ENCODE data around the gene CTNNA1. TPM values are rescaled to one million over a fixed set of nuclear protein-coding genes. Genes with fewer than 3 reads are reported as not detected.

Gene CTNNA1
- total RNA-seq, 1 donor from 2014 or later: 359 TPM

DNA sequence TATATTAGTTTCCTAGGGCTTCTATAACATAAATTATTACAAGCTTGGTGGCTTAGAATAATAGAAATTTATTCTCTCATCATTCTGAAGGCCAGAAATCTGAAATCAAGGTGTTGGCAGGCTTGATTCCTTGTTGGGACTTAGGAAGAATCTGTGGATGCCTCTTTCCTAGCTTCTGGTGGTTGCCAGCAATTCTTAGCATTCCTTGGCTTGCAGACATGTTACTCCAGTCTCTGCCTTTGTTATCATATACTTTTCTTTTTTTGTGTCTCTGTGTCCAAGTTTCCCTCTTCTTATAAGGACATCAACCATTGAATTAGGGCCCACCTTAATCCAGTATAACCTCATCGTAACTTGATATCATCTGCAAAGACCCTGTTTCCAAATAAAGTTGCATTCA is 31.4 kb downstream of the CTNNA1 start:
- Mint-ChIP-seq H3K9me3 (ENCODE audit: unreplicated experiment) (no peaks in the 10 kb centered on the region), H3K4me1 (ENCODE audit: low read depth, unreplicated experiment) (peaks cover 23% of the 10 kb centered on the region), H3K27ac (ENCODE audit: unreplicated experiment) (peak overlapping the region; percentile 78), H3K27me3 (ENCODE audit: low read depth, unreplicated experiment) (no peaks in the 10 kb centered on the region), H3K4me3 (ENCODE audit: unreplicated experiment) (peak overlapping the region; percentile 72), H3K36me3 (ENCODE audit: low read depth, unreplicated experiment) (peaks cover 34% of the 10 kb centered on the region)
- no peak overlapping the region for H3K4me3 ChIP-seq (ENCODE audit: insufficient read depth, low read depth, low read length)
- H4K20me1 ChIP-seq (ENCODE audit: insufficient read depth, low read length): peaks cover 78% of the 10 kb centered on the region
- no peak overlapping the region for H3K9ac ChIP-seq (ENCODE audit: low read length)
- peaks cover 22% of the 10 kb centered on the region for H3K36me3 ChIP-seq (ENCODE audit: insufficient read depth, low read length)
- TF ChIP-seq EZH2 (IDR thresholded peaks at IDR 0.05; ENCODE audit: insufficient read depth, low read length): no peak
- TF ChIP-seq, protein P1, sequence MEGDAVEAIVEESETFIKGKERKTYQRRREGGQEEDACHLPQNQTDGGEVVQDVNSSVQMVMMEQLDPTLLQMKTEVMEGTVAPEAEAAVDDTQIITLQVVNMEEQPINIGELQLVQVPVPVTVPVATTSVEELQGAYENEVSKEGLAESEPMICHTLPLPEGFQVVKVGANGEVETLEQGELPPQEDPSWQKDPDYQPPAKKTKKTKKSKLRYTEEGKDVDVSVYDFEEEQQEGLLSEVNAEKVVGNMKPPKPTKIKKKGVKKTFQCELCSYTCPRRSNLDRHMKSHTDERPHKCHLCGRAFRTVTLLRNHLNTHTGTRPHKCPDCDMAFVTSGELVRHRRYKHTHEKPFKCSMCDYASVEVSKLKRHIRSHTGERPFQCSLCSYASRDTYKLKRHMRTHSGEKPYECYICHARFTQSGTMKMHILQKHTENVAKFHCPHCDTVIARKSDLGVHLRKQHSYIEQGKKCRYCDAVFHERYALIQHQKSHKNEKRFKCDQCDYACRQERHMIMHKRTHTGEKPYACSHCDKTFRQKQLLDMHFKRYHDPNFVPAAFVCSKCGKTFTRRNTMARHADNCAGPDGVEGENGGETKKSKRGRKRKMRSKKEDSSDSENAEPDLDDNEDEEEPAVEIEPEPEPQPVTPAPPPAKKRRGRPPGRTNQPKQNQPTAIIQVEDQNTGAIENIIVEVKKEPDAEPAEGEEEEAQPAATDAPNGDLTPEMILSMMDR (IDR thresholded peaks at IDR 0.05; ENCODE audit: insufficient read depth, low read depth, low read length): no peak
- H3K27ac ChIP-seq (ENCODE audit: low read depth, low read length): no peak overlapping the region
- no peaks in the 10 kb centered on the region for H3K9me3 ChIP-seq (ENCODE audit: insufficient read depth, low read depth, low read length)
- peak; percentile 67 for DNase-seq (ENCODE audit: low read depth)
- no peak overlapping the region for H2AFZ ChIP-seq (ENCODE audit: low read depth, low read length)
- FAIRE-seq: no peak
- H3K4me1 ChIP-seq (ENCODE audit: insufficient read depth, low read length): peaks cover 4% of the 10 kb centered on the region
- H3K79me2 ChIP-seq (ENCODE audit: insufficient read depth, low read length): peaks cover 97% of the 10 kb centered on the region
- no peaks in the 10 kb centered on the region for H3K27me3 ChIP-seq (ENCODE audit: insufficient read depth, low read length)
- H3K4me2 ChIP-seq (ENCODE audit: low read length): no peak overlapping the region

DNA sequence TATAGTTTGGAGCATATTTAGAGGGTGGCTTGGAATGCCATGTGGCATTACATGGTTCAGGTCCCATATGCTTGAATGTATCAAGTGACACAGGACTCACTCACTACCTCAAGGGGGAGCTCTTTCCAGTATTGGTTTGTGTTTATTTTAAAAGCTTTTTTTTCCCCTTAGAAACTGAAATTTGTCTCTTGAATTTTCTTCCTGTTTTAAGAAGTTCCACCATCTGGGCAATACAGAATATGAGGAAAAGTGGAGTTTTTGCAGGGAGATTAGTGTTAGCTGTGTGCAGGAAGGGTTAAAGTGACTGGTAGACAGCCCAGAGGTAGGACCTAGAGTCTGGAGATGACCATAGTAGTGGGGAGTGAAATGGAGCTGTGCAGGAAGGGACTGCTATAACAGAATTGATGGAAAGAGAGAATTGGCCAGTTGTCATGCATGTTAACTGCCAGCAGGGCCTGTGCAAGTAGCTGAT is 36.6 kb downstream of the CTNNA1 start:
- FAIRE-seq (no peak), DNase-seq (ENCODE audit: low read depth) (no peak)
- Histone ChIP-seq H3K4me3 (ENCODE audit: insufficient read depth, low read depth, low read length) (no peak overlapping the region), H4K20me1 (ENCODE audit: insufficient read depth, low read length) (peaks cover 84% of the 10 kb centered on the region), H3K9me3 (ENCODE audit: insufficient read depth, low read depth, low read length) (no peaks in the 10 kb centered on the region), H3K27me3 (ENCODE audit: insufficient read depth, low read length) (no peaks in the 10 kb centered on the region), H2AFZ (ENCODE audit: low read depth, low read length) (no peak overlapping the region), H3K27ac (ENCODE audit: low read depth, low read length) (no peak overlapping the region), H3K4me2 (ENCODE audit: low read length) (no peak overlapping the region), H3K4me1 (ENCODE audit: insufficient read depth, low read length) (peaks cover 17% of the 10 kb centered on the region), H3K79me2 (ENCODE audit: insufficient read depth, low read length) (peaks cover 97% of the 10 kb centered on the region), H3K9ac (ENCODE audit: low read length) (no peak overlapping the region), H3K36me3 (ENCODE audit: insufficient read depth, low read length) (peaks cover 8% of the 10 kb centered on the region)
- Mint-ChIP-seq H3K36me3 (ENCODE audit: low read depth, unreplicated experiment) (peaks cover 13% of the 10 kb centered on the region), H3K4me1 (ENCODE audit: low read depth, unreplicated experiment) (peaks cover 44% of the 10 kb centered on the region), H3K27ac (ENCODE audit: unreplicated experiment) (peak overlapping the region; percentile 60), H3K4me3 (ENCODE audit: unreplicated experiment) (peak overlapping the region; percentile 27), H3K9me3 (ENCODE audit: unreplicated experiment) (no peaks in the 10 kb centered on the region), H3K27me3 (ENCODE audit: low read depth, unreplicated experiment) (no peaks in the 10 kb centered on the region)
- TF ChIP-seq, protein P1 (IDR thresholded peaks at IDR 0.05; ENCODE audit: insufficient read depth, low read depth, low read length): peak; percentile 45
- TF ChIP-seq EZH2 (IDR thresholded peaks at IDR 0.05; ENCODE audit: insufficient read depth, low read length): no peak

DNA sequence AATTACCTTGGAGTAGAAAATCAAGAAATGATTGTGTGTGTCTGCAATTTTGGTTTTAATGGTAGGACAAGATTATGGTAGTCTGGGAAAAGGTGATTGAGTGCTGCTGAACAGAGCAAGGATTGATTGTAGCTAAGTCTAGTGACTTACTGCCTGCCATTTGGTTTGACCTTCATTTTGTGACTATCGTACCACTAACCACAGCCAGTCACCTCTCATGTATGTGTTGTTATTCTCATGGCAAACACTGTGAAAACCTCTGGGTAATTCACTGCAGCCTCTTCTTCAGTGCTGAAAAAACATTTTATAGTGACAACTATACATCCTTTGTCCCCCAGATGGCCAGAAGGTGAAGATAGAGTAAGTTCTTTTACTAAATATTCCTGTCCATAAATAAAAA is 37.5 kb downstream of the CTNNA1 start:
- H3K4me3 Mint-ChIP-seq (ENCODE audit: unreplicated experiment): no peak overlapping the region
- Histone ChIP-seq H4K20me1 (ENCODE audit: insufficient read depth, low read length) (peaks cover 86% of the 10 kb centered on the region), H3K79me2 (ENCODE audit: insufficient read depth, low read length) (peaks cover 100% of the 10 kb centered on the region), H3K9ac (ENCODE audit: low read length) (no peak overlapping the region), H2AFZ (ENCODE audit: low read depth, low read length) (no peak overlapping the region), H3K27ac (ENCODE audit: low read depth, low read length) (no peak overlapping the region), H3K4me2 (ENCODE audit: low read length) (no peak overlapping the region), H3K4me3 (ENCODE audit: insufficient read depth, low read depth, low read length) (no peak overlapping the region), H3K36me3 (ENCODE audit: insufficient read depth, low read length) (peaks cover 8% of the 10 kb centered on the region), H3K27me3 (ENCODE audit: insufficient read depth, low read length) (no peaks in the 10 kb centered on the region), H3K4me1 (ENCODE audit: insufficient read depth, low read length) (peaks cover 17% of the 10 kb centered on the region), H3K9me3 (ENCODE audit: insufficient read depth, low read depth, low read length) (no peaks in the 10 kb centered on the region)
- peak; percentile 70 for FAIRE-seq
- peaks cover 48% of the 10 kb centered on the region for H3K4me1 Mint-ChIP-seq (ENCODE audit: low read depth, unreplicated experiment)
- peak overlapping the region; percentile 64 for H3K27ac Mint-ChIP-seq (ENCODE audit: unreplicated experiment)
- DNase-seq (ENCODE audit: low read depth): peak; percentile 36
- no peaks in the 10 kb centered on the region for H3K9me3 Mint-ChIP-seq (ENCODE audit: unreplicated experiment)
- TF ChIP-seq, protein P1 (IDR thresholded peaks at IDR 0.05; ENCODE audit: insufficient read depth, low read depth, low read length): no peak
- no peak for TF ChIP-seq EZH2 (IDR thresholded peaks at IDR 0.05; ENCODE audit: insufficient read depth, low read length)
- no peaks in the 10 kb centered on the region for H3K27me3 Mint-ChIP-seq (ENCODE audit: low read depth, unreplicated experiment)
- H3K36me3 Mint-ChIP-seq (ENCODE audit: low read depth, unreplicated experiment): peaks cover 14% of the 10 kb centered on the region

Data from astrocyte (in vitro differentiated cells and primary cell).